ENCODE results near the gene CAPN15.

The CAPN15 gene

DNA sequence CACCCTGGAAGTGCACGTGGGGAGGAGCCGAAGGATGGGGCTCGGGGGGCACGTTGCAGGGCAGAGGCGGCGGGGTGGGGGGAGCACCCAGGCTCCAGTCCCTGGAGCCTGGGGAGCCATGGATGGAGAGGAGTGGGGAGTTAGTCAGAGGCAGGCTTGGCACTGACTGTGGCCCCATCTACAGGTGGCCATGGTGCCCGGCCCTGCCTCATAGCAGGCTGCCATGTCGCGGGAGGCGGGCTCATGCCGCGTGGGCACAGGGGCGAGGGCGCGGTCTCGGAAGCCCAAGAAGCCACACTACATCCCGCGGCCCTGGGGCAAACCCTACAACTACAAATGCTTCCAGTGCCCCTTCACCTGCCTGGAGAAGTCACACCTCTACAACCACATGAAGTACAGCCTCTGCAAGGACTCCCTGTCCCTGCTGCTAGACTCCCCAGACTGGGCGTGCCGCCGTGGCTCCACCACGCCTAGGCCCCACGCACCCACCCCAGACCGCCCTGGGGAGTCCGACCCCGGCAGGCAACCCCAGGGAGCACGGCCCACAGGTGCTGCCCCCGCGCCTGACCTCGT, 35.6 kb downstream of the CAPN15 start:
- no peak for DNase-seq

DNA sequence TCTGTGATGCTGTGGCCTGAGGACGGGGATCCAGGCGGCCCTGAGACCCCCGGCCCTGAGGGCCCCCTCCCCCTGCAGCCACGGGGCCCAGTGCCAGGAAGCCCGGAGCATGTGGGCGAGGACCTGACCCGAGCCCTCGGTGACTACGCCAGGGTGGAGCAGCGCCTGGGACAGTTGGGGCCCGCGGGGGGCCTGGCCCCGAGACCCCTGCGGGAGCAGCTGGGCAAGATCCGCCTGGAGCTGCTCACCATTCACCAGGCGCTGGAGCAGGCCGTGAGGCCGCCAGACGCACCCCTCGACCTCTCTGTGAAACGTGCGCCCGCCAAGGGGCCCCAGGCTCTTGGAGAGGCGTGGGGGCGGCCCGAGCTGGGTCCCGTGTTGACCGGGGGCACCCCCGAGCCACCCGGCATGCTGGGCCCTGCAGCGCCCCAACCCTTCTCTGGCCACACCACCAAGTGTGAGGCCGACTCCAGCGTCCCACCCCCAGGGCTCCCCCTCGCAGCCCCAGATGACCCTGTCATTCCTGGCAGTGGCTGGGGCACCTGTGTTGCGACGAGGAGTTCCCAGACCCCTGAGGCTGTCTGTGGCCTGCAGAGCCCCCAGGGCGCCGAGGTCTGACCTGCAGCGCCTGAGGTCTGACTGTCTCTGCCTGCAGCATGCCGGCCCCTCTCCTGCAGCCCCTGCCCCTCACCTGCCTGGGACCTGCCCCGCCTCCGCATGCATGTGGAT, 37.3 kb downstream of the CAPN15 start:
- DNase-seq = no peak

DNA sequence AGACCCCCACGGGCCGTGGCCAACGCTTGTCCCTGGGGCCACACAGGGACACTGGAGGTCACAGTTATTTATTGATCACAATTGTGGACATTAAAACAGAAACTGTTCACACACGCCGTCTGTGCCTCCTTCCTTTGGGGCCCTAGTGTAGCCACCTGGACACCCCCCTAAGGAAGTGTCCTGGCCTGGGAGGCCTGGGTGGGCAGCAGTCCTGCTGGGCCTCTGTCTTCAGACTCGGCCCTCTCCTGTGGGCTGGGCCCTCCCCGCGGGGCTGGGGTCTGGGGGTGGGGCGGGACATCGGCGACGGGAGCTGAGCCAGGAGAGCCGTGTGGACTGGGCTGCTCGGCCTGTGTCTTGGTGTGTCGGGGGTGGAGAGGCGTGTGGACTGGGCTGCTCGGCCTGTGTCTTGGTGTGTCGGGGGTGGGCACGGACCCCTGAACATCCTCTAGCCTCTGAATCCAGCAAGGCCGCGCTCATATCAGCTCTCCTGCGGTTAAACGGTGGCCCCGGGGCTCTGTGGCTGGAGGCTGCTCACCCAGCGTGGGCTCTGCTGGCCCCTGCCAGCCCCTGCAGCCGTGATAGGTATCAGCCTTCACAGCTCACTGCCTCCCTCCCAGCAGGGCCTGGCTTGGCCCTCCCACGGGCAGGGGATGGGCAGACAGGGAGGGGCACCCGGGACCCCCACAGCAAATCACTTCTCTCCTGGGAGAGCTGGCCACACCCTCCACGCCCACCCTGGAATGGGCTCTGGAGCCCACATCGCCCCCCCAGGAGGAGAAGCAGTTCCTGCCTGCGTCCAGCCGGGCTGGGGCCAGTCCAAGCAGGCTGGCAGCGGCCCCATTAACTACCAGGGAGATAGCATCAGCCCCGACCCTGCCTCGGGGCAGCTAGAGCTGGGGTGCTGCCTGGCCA, 38.2 kb downstream of the CAPN15 start:
- DNase-seq = peak; percentile 14

DNA sequence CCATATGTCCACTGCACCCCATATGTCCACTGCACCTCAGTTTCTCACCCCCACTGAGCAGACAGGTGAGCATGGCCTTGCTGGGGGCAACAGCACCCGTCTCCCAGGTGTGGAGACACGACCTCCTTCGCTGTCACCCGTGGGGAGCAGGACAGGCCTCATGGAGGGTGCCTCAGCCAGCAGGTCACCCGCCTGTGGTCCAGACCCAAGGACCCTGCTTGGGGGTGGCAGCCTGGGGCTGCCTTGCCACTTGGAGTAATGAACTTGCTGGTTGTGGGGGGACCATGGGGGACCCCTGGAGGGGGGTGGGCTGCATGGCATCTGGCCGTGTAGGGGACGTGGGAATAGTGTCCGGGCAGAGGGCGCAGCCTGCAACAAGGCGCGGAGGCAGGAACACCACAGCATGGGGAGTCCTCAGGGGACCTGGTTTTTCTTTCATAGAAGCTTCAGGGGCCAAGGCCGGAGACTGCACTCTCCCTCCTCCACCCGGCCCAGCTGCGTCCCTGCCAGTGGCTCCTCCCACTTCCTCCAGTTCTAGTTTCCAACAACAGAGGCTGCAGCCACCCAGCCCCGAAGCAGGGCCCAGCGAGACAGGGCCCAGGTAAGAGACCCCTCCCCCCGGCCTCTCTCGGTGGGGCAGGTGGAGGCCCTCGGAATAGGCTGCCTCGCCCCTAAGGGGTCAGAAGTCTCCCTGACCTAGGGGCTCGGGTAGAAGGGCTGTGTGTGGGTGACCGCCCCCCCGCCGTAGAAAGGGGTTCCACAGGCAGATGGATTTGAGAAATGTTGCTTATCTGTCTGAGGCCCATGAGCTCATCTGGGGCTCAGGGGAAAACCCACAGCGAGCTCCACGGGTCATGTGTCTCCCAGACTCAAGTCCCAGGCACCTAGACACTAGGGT, 39.2 kb downstream of the CAPN15 start, which contains the start of gene NHLRC4:
NHLRC4 (plus strand) TSS at position 531 of the 898 bp plus-strand sequence. CDS start 1,043 bp downstream, outside the sequence.
- DNase-seq = peak; percentile 80

DNA sequence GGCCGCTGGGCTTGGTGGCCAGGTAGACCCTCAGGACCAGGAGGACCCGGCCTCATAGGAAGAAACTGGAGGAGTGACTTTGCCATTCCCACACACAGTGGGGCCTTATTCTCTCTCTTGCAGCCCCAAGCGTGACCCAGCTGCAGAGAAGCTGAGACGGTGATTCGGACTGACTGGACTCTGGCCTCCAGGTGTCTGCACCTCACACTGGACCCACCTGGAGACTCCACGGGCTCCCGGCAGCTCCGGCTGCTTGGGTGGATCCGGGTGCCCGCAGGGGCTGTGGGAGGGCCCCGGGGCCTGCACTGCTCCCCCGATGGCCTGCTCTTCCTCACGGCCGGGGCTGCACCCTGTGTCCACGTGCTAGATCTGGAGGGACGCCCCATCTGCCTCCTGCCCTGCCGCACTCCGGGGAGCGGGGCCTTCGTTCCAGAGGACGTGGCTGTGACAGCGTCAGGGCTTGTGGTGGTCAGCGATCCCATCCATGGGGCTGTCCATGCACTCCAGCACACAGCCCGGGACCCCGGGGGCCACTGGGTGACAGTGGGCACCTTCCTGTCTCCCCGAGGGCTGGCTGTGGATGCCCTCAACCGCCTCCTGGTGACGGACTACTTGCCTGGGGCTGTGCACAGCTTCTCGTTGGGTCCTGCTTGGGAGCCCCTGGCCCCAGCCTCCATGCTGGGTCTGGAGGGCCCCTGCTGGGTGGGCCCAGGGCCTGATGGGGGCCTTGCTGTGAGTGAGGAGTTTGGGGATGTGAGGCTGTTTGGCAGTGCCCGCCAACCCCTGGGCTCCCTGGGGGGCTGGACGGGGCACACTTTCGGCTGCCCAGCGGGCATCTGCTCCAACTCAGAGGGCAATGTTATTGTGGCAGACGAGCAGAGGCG, 40.1 kb downstream of the CAPN15 start:
- no peak for DNase-seq

DNA sequence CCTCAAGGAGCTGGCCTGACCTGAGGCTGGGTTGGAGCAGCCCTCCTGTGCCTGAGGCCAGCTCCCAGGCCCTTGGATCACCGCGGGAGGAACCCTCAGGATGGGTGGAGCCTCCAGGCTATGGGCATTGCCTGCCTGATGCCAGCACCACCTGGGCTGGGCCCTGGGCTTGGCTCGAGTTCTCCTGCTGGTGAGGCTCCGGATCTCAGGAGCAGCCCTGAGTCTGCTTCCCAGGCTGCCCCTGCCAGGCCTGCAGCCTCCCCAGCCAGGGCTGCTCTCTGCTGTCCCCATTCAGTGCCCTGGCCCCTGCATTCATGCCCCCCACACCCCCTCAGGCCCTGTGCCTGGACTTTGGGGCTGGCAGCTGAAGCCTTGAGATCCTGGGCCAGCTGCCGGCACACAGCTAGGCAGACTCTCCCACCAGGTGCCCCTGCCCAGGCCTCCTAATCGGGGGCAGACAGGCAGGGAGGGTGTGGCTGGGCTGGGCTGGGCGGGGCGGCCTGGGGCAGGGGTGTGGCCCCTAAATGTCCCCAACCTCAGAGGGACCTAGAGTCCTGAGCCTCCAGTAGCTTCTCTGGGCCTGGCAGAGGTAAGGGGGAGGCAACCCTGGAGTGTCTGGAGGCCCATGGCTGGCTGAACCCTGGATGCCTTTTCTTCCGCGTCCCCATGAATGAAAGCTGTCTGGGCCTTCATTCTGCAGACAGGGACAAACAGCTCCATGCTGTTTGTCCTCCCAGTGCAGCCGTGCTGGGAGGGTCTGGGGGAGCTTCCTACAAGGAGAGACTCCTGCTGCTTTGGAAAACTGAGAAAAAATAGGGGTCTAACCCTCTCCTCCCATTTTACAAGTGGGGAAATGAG, 41.1 kb downstream of the CAPN15 start:
- DNase-seq = no peak

DNA sequence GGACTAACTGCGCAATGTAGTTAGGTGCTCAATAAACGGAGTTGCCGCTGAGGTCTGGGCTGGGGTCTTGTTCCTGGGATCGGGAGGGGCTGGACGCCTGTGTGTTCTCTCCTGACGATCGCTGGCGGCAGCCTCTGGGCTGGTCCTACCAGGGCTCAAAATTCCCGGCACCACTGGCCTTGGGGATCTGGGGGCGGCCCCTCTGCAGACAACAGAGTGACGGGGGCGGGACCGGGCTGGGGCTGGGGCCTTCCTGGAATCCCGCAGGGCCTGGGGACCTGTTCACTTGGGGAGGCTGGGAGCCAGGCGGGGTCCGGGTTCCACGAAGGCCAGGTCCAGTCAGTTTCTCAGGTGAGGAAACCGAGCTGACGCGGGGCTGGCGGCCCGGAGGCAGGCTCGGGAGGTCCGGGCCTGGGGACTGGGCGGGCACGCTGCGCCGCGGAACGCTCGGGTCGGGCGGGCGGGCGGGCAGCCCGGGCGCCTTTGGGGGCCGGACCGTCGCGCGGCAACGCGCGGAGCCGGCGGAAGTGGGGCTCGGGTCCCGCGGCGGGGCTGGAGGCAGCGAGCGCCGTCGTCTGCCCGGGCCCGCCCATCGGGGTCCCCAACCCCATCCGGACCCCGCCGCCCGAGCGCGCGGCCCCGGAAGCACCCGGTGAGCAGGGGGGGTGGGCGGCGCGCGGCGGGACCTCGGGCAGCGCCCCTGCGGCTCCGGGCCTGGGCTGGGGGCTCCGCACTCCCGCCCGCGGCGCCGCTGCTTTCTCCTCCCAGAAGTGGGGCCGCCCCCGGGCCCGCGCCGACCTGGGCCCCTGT, 42.1 kb downstream of the CAPN15 start, which contains the start of gene PIGQ:
PIGQ (plus strand) TSS at position 524 of the 810 bp plus-strand sequence. CDS start 4,107 bp downstream, outside the sequence.
- DNase-seq = no peak

DNA sequence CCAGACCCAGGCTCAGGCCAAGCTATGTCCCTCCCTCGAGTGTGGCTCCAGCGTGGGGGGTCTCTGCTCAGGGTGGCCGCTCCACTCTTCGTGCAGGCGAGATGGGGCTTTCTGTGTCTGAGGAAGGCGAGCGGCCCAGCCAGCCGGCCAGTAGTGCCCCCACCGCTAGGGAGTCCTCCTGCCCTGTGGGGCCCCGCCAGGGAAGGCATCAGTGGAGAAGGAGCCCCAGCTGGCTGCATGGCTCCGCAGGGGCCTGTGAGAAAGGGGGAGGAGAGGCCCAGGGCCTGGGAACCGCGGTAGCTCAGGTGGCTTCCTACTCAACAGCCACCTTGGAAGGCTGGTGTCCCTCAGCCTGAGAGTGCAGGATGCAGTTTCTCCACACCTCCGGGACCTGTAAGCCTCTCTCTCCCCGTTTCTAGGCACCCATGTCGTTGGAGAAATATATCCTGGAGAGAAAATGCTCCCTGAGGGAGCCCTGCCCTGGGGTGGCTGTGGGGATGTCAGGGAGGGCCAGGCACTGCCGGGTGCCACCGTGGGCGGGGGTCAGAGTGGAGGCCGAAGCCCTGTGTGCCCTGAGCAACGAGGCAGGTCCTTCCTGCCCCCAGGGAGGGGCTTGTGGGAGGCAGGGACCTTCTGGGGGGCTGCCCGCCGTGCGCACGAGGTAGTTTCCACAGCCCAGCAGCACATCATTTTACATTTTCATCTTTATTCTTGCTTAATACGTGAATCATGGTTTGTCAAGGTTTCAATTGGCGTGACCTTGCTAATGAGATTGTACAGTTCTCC, 45.5 kb downstream of the CAPN15 start:
- no peak for DNase-seq

DNA sequence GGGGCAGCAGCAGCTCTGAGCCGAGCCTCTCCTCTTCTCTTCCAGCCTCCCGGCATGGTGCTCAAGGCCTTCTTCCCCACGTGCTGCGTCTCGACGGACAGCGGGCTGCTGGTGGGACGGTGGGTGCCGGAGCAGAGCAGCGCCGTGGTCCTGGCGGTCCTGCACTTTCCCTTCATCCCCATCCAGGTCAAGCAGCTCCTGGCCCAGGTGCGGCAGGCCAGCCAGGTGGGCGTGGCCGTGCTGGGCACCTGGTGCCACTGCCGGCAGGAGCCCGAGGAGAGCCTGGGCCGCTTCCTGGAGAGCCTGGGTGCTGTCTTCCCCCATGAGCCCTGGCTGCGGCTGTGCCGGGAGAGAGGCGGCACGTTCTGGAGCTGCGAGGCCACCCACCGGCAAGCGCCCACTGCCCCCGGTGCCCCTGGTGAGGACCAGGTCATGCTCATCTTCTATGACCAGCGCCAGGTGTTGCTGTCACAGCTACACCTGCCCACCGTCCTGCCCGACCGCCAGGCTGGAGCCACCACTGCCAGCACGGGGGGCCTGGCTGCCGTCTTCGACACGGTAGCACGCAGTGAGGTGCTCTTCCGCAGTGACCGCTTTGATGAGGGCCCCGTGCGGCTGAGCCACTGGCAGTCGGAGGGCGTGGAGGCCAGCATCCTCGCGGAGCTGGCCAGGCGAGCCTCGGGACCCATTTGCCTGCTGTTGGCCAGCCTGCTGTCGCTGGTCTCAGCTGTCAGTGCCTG, 46.7 kb downstream of the CAPN15 start:
- no peak for DNase-seq

DNA sequence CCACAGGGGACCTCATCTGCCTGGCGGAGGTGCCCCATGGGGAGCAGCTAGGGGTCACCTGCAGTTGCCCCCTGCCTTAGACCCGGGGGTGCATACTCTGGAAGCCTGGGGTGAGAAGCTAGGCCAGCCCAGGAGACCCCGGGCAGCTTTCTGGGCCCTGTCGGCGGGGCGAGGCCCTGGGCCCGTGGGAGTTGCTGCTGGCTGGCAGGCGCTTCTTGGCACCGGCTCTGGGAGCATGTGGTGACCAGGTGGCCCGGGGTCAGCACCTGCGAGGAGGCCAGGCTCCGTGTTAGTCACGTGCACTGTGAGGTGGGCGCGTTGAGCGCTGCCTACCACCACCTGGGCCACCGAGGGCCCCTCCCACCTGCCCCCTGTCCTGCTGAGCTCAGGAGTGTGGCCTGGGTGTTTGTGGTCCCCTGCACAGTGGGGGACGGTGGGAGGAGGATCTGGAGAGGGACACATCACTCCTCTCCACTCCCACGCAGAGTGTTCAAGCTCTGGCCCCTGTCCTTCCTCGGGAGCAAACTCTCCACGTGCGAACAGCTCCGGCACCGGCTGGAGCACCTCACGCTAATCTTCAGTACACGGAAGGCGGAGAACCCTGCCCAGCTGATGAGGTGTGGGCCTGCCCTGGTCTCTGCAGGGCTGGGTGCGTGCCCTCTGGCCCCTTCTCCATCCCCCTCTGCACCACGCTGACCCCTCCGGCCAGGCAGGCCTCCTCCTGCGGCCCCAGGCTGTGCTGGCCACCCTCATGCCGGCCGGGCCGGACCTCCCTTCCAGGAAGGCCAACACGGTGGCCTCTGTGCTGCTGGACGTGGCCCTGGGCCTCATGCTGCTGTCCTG, 48.1 kb downstream of the CAPN15 start:
- DNase-seq = no peak

DNA sequence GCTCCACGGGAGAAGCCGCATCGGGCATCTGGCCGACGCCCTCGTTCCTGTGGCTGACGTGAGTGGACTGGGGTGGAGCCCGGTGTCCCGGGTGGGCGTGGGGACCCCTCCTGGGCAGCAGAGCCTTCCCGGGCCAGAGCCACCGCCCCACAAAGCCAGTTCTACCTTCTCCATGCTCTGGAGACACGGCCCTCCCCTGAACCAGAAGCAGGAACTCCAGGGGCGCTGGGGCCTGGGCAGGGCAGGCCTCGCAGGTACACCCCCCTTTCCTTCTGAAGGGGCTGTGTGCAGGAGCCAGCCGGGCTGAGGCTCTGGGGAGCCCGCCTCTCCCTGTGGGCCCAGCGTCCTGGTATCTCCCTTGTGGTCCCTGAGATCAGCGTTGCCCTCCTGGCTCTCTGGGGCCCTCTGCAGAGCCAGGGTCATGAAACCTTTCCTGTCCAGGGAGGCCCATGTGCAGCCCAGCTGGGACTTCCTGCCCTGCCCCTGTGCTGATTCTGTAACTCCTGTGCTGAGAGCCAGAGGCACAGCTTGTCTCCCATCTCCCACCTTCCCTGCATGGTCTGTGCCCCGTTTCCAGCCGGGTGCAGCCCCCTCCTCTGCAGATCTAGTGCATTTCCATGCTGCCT, 48.8 kb downstream of the CAPN15 start:
- no peak for DNase-seq

DNA sequence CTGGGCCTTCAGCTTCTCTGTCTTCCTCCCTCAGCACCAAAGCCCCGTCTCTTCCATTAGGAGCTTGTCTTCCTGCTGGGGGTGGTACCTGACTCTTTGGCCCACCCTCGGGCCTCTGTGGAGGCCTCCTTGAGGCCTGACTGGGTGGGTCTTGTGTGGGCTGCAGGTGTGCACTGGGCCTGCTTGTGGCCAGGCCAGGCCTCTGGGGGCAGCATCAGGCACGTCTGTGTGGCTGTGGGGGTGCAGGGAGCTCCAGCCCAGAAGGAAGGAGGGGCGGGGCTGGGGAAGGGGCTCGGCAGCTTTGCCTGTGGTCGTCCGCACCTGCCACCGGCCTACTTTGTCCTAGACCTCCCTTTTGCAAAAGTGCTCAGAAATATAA, 49.3 kb downstream of the CAPN15 start:
- DNase-seq = no peak

DNA sequence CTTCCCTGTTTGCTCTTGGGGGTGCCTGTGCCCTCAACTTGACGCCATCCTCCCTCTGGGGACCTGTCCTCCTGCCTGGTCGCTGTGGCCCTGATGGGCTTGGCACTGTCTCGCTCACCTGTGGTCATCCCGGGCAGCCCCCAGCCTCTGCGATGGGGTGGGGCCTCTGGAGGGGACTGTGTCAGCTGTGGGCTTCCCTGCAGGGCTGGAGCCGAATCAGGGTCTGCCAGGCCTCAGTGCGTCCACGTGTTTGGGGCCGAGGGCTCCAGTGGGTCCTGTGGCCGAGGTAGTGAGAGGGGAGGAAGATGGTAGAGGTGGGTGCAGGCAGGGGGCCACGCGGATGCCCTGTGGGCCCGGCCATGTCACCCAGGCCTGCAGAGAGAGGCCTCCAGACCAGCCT, 50.3 kb downstream of the CAPN15 start:
- DNase-seq = no peak

DNA sequence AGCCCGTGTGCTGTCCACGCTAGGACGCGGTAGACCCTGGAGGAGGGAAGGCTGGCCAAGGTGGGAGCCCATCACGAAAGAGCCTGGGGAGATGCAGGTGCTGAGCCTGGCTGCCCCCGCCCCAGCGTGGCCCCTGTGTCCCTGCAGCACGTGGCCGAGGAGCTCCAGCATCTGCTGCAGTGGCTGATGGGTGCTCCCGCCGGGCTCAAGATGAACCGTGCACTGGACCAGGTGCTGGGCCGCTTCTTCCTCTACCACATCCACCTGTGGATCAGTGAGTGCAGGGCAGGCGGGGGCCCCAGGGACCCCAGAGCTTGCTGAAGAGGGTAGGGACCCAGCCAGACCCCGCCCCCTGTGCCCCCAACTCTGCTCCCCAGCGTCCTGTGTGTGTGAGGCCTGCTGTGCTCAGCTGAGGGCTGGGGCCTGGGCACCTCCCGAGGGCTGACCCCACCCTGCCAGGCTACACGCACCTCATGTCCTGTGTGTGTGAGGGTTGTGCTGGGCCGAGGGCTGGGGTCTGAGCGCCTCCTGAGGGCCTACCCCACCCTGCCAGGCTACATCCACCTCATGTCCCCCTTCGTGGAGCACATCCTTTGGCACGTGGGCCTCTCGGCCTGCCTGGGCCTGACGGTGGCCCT, 50.8 kb downstream of the CAPN15 start:
- DNase-seq = no peak

DNA sequence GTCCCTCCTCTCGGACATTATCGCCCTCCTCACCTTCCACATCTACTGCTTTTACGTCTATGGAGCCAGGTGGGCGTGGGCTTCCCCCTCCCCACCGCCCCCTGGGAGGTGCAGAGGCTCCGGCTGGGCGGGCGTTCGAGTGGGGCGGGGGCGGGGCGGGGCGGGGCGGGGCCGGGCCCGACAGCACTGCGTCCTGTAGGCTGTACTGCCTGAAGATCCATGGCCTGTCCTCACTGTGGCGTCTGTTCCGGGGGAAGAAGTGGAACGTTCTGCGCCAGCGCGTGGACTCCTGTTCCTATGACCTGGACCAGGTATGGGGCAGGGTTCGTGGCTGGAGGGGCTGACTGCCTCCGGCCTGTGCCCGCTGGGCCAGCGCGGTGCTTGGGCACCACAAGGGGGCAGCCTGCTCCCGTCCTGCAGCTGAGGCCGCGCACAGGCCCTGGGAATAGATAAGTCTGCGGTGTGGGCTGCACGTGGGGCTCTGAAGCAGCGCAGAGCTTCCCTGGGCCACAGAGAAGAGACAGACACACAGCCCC, 51.4 kb downstream of the CAPN15 start:
- DNase-seq = peak; percentile 51

All from GF-D8 (cell line).